Hepatocyte (in vitro differentiated cells): ENCODE measurements around the gene SRP72. TPM values are rescaled to one million over a fixed set of nuclear protein-coding genes. Genes with fewer than 3 reads are reported as not detected.

Experiments
- DNase-seq: peaks from one replicate; pipeline ENCODE4 v3.0.0-alpha.2; 2016; ENCODE audit warnings: low spot score
- H2AFZ ChIP-seq: fragments of 200-600 bp; sonication (generic); 2 replicates; pipeline ENCODE4 v1.6.0; 2016; ENCODE audit warnings: antibody characterized with exemption, mild to moderate bottlenecking
- H3K27ac ChIP-seq: fragments of 200-600 bp; sonication (generic); 2 replicates; pipeline ENCODE4 v1.5.1; 2016; ENCODE audit warnings: mild to moderate bottlenecking
- H3K27me3 ChIP-seq: fragments of 200-600 bp; sonication (generic); 2 replicates; pipeline ENCODE4 v1.6.1; 2016
- H3K36me3 ChIP-seq: fragments of 200-600 bp; sonication (generic); replicated peaks from 2 replicates; pipeline ENCODE4 v1.5.1; 2016; ENCODE audit warnings: low read depth; ENCODE audit not compliant: insufficient read depth
- H3K4me1 ChIP-seq: fragments of 200-600 bp; sonication (generic); 2 replicates; pipeline ENCODE4 v1.5.1; 2016; ENCODE audit warnings: mild to moderate bottlenecking, moderate library complexity; ENCODE audit not compliant: insufficient read depth
- H3K4me2 ChIP-seq: fragments of 200-600 bp; sonication (generic); 2 replicates; pipeline ENCODE4 v1.6.0; 2016
- H3K4me3 ChIP-seq: fragments of 200-600 bp; sonication (generic); 2 replicates; pipeline ENCODE4 v1.5.1; 2016; ENCODE audit warnings: mild to moderate bottlenecking
- H3K79me2 ChIP-seq: fragments of 200-600 bp; sonication (generic); 2 replicates; pipeline ENCODE4 v1.6.0; 2017; ENCODE audit warnings: mild to moderate bottlenecking
- H3K9me2 ChIP-seq: fragments of 200-600 bp; sonication (generic); replicated peaks from 2 replicates; pipeline ENCODE4 v1.6.0; 2017; ENCODE audit warnings: mild to moderate bottlenecking; ENCODE audit not compliant: insufficient read depth
- H3K9me3 ChIP-seq: fragments of 200-600 bp; sonication (generic); 2 replicates; pipeline ENCODE4 v1.5.1; 2016; ENCODE audit warnings: low read depth, mild to moderate bottlenecking
- H4K20me1 ChIP-seq: fragments of 200-600 bp; sonication (generic); 2 replicates; pipeline ENCODE4 v1.6.0; 2016; ENCODE audit warnings: mild to moderate bottlenecking; ENCODE audit not compliant: insufficient read depth, poor library complexity, severe bottlenecking
- EZH2 ChIP-seq: fragments of 200-600 bp; sonication (generic); IDR thresholded peaks from 2 replicates; pipeline ENCODE4 v1.6.1; 2016; ENCODE audit warnings: antibody characterized with exemption, mild to moderate bottlenecking, borderline replicate concordance
- EZH2phosphoT487 ChIP-seq: fragments of 200-600 bp; sonication (generic); IDR thresholded peaks from one replicate; pipeline ENCODE4 v1.6.1; 2018; ENCODE audit warnings: antibody characterized with exemption, mild to moderate bottlenecking, low read depth, moderate library complexity; ENCODE audit not compliant: unreplicated experiment, severe bottlenecking
- WGBS: methylation state at CpG from one replicate; pipeline ENCODE4 v1.1.6; 2016; ENCODE audit warnings: low lambda C conversion rate; ENCODE audit errors: missing lambda C conversion rate; 5-methylcytosine and 5-hydroxymethylcytosine counted together
- polyA plus RNA-seq: library from polyadenylated mRNA; unstranded; fragments of >200 nt; fragmentation: Nextera tagmentation; extraction: Ambion mirVana; gene quantifications from 2 replicates; pipeline ENCODE4 v1.2.1, GENCODE V29; 2016
- total RNA-seq: library from RNA; depleted of rRNA; stranded (reverse); fragments of >200 nt; gene quantifications from 2 replicates; pipeline ENCODE4 v1.2.3, GENCODE V29; 2014
- TF ChIP-seq, protein P1 (sequence below): fragments of 200-600 bp; sonication (generic); IDR thresholded peaks from 2 replicates; pipeline ENCODE4 v1.5.1; 2016; ENCODE audit warnings: antibody characterized with exemption, mild to moderate bottlenecking; ENCODE audit not compliant: poor library complexity

The SRP72 gene
- total and polyA plus RNA-seq, 2 experiments from 2014 or later: 58.8 to 79.4 TPM

DNA sequence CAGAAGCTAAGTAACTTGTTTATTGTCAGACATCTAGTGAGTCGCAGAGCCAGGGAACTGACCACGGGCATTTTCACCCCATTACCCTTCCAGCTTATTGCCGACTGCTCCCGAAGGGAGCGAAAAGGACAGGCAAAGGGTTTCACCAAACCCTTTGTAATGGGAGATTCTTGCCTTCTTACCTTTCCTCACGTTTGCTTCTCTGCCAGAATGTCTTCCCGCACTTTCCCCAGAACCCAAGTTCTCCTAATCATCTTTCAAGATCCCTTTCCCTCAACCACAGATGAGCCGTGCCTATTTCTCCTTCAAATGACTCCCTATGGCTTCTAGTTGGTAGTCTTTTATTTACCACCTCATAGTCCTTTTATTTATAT, 520 bp upstream of the SRP72 start:
- H3K27ac ChIP-seq: peak overlapping the region; percentile 99
- H3K79me2 ChIP-seq: peaks cover 79% of the 10 kb centered on the region
- peak overlapping the region; percentile 65 for H3K4me3 ChIP-seq
- peak overlapping the region; percentile 85 for H3K4me2 ChIP-seq
- DNase-seq: peak; percentile 17
- no peaks in the 10 kb centered on the region for H3K36me3 ChIP-seq
- H3K4me1 ChIP-seq: peaks cover 28% of the 10 kb centered on the region
- no peaks in the 10 kb centered on the region for H3K9me2 ChIP-seq
- H2AFZ ChIP-seq: peak overlapping the region; percentile 84
- H4K20me1 ChIP-seq: peaks cover 21% of the 10 kb centered on the region
- H3K27me3 ChIP-seq: no peaks in the 10 kb centered on the region
- TF ChIP-seq EZH2phosphoT487: no peak
- TF ChIP-seq, protein P1, sequence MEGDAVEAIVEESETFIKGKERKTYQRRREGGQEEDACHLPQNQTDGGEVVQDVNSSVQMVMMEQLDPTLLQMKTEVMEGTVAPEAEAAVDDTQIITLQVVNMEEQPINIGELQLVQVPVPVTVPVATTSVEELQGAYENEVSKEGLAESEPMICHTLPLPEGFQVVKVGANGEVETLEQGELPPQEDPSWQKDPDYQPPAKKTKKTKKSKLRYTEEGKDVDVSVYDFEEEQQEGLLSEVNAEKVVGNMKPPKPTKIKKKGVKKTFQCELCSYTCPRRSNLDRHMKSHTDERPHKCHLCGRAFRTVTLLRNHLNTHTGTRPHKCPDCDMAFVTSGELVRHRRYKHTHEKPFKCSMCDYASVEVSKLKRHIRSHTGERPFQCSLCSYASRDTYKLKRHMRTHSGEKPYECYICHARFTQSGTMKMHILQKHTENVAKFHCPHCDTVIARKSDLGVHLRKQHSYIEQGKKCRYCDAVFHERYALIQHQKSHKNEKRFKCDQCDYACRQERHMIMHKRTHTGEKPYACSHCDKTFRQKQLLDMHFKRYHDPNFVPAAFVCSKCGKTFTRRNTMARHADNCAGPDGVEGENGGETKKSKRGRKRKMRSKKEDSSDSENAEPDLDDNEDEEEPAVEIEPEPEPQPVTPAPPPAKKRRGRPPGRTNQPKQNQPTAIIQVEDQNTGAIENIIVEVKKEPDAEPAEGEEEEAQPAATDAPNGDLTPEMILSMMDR: no peak
- no peak for TF ChIP-seq EZH2
- under 1% methylated on average over 8 of the region's 8 CpGs for WGBS
- no peaks in the 10 kb centered on the region for H3K9me3 ChIP-seq

- peak overlapping the region; percentile 66 for H3K4me3 ChIP-seq
- H3K79me2 ChIP-seq: peaks cover 79% of the 10 kb centered on the region
- under 1% methylated on average over 10 of the region's 10 CpGs for WGBS
- H4K20me1 ChIP-seq: peaks cover 21% of the 10 kb centered on the region
- H3K36me3 ChIP-seq: no peaks in the 10 kb centered on the region
- no peaks in the 10 kb centered on the region for H3K9me2 ChIP-seq
- H2AFZ ChIP-seq: peak overlapping the region; percentile 69
- no peaks in the 10 kb centered on the region for H3K27me3 ChIP-seq
- peak overlapping the region; percentile 99 for H3K27ac ChIP-seq
- TF ChIP-seq EZH2phosphoT487 (no peak), EZH2 (no peak)
- TF ChIP-seq, protein P1: no peak
- peaks cover 28% of the 10 kb centered on the region for H3K4me1 ChIP-seq
- no peaks in the 10 kb centered on the region for H3K9me3 ChIP-seq
- DNase-seq: peak; percentile 66
- H3K4me2 ChIP-seq: peak overlapping the region; percentile 89
These were observed 643 bp downstream of the SRP72 start for GRCh38 chr4:56468097-56468422.

DNA sequence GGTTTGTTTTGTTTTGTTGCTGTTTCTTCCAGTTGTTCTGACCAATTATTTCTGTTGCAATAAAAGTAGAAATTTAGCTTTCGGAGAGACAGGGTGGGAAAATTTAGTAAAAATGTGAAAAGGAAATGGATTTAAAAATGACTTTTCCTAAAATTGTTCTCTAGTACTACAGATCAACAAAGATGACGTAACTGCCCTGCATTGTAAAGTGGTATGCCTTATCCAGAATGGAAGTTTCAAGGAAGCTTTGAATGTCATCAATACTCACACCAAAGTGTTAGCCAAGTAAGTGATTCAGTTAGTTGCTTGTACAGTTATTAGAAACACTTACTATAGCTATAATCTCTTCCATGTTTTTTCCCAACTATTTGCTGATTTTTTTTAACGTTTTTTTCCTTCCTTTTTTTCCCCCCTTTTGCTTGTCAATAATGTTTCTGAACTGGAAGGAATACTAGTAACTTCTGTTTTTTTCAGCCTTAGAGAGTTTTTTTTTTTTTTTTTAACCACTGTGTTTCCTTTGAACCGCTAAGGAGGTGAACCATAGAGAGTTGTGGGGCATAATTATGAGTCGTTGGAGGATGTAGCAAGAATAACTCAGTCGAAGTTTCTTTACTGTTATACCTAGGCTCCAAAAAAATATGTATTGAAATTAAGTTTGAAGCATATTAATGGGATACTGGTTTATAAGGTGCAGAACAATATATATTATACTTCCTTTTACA, 2.2 kb downstream of the SRP72 start:
- Histone ChIP-seq H3K4me2 (peak overlapping the region; percentile 89), H3K27ac (no peak overlapping the region), H3K4me3 (peak overlapping the region; percentile 66), H3K9me3 (no peaks in the 10 kb centered on the region), H3K79me2 (peaks cover 68% of the 10 kb centered on the region), H3K4me1 (peaks cover 28% of the 10 kb centered on the region), H3K9me2 (no peaks in the 10 kb centered on the region), H3K36me3 (no peaks in the 10 kb centered on the region), H3K27me3 (no peaks in the 10 kb centered on the region), H2AFZ (no peak overlapping the region), H4K20me1 (peaks cover 21% of the 10 kb centered on the region)
- 87% methylated on average over 6 of the region's 6 CpGs for WGBS
- TF ChIP-seq EZH2: no peak
- TF ChIP-seq, protein P1: no peak
- no peak for TF ChIP-seq EZH2phosphoT487
- no peak for DNase-seq
